ENCODE data around the gene LRP5. TPM values are rescaled to one million over a fixed set of nuclear protein-coding genes. Genes with fewer than 3 reads are reported as not detected.

Gene LRP5
- total RNA-seq, 1 experiment from 2014 or later: 55.2 TPM

DNA sequence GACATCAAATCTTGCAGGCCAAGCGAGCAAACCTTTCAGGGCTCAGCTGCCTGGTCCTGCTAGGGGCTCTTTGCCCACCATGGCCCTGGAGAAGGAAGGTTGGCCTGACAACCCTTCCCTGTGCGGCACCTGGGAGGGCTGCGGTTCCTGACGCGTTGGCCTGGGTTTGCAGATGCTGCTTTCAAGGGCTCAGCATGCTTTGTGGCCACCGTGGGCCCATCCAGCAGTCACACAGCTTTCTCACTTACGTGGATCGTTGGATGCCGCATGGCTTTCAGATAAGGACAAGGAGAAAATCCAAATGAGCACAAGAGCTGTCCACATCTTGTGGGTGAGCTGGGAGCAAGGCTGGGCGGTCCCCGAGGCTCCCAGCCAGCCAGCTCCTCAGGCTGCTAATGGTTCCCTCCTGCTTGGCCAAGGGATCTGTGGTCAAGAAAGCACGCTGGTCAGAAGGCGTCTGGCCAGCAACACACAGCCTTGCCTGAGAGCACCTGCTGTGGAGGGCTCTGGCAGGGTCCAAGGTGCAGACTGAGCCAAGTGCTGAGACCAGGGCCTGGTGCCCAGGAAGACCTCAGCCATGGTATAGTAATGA lies 48.9 kb upstream of the LRP5 start:
- POLR2A ChIA-PET: no interaction called here
- ATAC-seq (no peak), DNase-seq (ENCODE audit: low read depth, low spot score) (no peak)
- Histone ChIP-seq H3K4me2 (ENCODE audit: low read length) (no peak overlapping the region), H3K27ac (ENCODE audit: low read depth, low read length) (no peak overlapping the region), H3K27me3 (ENCODE audit: insufficient read depth, low read length) (no peaks in the 10 kb centered on the region), H2AFZ (ENCODE audit: low read depth, low read length, poor library complexity, severe bottlenecking) (no peak overlapping the region), H3K36me3 (ENCODE audit: control insufficient read depth in 1 of 2, insufficient read depth in 2 of 2, low read length in 2 of 2) (peaks cover 23 to 58% of the 10 kb centered on the region in 2 experiments), H3K4me3 (replicated peaks in 1 of 2; ENCODE audit: low read depth in 1 of 2, low read length in 2 of 2) (no peak overlapping the region), H4K20me1 (ENCODE audit: insufficient read depth) (no peaks in the 10 kb centered on the region), H3K9me2 (ENCODE audit: insufficient read depth) (no peaks in the 10 kb centered on the region), H3K9me3 (ENCODE audit: control insufficient read depth in 1 of 2, insufficient read depth in 1 of 2, low read depth in 1 of 2, low read length in 2 of 2) (no peaks in the 10 kb centered on the region), H3K79me2 (ENCODE audit: insufficient read depth, low read length) (peaks cover 15% of the 10 kb centered on the region), H3K4me1 (ENCODE audit: control insufficient read depth in 1 of 2, insufficient read depth in 2 of 2, low read length in 2 of 2) (no peaks in the 10 kb centered on the region), H3K9ac (ENCODE audit: low read length) (no peak overlapping the region)
- CTCF ChIA-PET: no interaction called here
- BruUV-seq (replicated peaks): no TSS peak
- intact Hi-C loops (cut with micrococcal nuclease): no loop called here
- RAD21 ChIA-PET (ENCODE audit: low non-redundant PET in 1 of 2, low total read pairs in 2 of 2, uncharacterized antibody in 2 of 2, unreplicated experiment in 2 of 2): no interaction called here
- TF ChIP-seq POLR2AphosphoS5 (IDR thresholded peaks at IDR 0.05; ENCODE audit: low read depth, low read length): no peak
- TF ChIP-seq, protein P1, sequence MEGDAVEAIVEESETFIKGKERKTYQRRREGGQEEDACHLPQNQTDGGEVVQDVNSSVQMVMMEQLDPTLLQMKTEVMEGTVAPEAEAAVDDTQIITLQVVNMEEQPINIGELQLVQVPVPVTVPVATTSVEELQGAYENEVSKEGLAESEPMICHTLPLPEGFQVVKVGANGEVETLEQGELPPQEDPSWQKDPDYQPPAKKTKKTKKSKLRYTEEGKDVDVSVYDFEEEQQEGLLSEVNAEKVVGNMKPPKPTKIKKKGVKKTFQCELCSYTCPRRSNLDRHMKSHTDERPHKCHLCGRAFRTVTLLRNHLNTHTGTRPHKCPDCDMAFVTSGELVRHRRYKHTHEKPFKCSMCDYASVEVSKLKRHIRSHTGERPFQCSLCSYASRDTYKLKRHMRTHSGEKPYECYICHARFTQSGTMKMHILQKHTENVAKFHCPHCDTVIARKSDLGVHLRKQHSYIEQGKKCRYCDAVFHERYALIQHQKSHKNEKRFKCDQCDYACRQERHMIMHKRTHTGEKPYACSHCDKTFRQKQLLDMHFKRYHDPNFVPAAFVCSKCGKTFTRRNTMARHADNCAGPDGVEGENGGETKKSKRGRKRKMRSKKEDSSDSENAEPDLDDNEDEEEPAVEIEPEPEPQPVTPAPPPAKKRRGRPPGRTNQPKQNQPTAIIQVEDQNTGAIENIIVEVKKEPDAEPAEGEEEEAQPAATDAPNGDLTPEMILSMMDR (IDR thresholded peaks at IDR 0.05 in 2 of 3, conservative IDR thresholded peaks at IDR 0.05 in 1 of 3; ENCODE audit: borderline replicate concordance in 1 of 3, insufficient read depth in 1 of 3, low read depth in 2 of 3, low read length in 2 of 3): no peak

DNA sequence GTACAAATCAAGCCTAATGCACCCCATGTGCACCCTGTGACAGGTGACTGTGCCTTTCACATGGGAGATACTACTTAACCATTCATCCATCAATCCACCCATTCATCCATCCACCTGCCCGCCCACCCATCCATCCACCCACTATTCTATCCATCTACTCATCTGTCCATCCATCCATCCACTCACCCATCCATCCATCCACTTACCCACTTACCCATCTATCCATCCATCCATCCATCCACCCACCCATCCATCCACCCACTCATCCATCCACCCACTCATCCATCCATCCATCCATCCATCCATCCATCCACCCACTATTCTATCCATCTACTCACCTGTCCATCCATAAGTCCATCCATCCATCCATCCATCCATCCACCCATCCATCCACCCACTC lies 48.1 kb upstream of the LRP5 start:
- H3K79me2 ChIP-seq (ENCODE audit: insufficient read depth, low read length): peaks cover 22% of the 10 kb centered on the region
- H3K9me2 ChIP-seq (ENCODE audit: insufficient read depth): no peaks in the 10 kb centered on the region
- H3K27ac ChIP-seq (ENCODE audit: low read depth, low read length): no peak overlapping the region
- ChIA-PET POLR2A (no interaction called here), CTCF (no interaction called here), RAD21 (ENCODE audit: low non-redundant PET in 1 of 2, low total read pairs in 2 of 2, uncharacterized antibody in 2 of 2, unreplicated experiment in 2 of 2) (no interaction called here)
- no peaks in the 10 kb centered on the region for H3K4me1 ChIP-seq (ENCODE audit: control insufficient read depth in 1 of 2, insufficient read depth in 2 of 2, low read length in 2 of 2)
- intact Hi-C loops (cut with micrococcal nuclease): no loop called here
- H3K36me3 ChIP-seq (ENCODE audit: control insufficient read depth in 1 of 2, insufficient read depth in 2 of 2, low read length in 2 of 2): peaks cover 23 to 58% of the 10 kb centered on the region in 2 experiments
- ATAC-seq: no peak
- no peak overlapping the region for H3K9ac ChIP-seq (ENCODE audit: low read length)
- H3K27me3 ChIP-seq (ENCODE audit: insufficient read depth, low read length): no peaks in the 10 kb centered on the region
- no peak for DNase-seq (ENCODE audit: low read depth, low spot score)
- no TSS peak for BruUV-seq (replicated peaks)
- H2AFZ ChIP-seq (ENCODE audit: low read depth, low read length, poor library complexity, severe bottlenecking): no peak overlapping the region
- H3K4me2 ChIP-seq (ENCODE audit: low read length): no peak overlapping the region
- H3K9me3 ChIP-seq (ENCODE audit: control insufficient read depth in 1 of 2, insufficient read depth in 1 of 2, low read depth in 1 of 2, low read length in 2 of 2): no peaks in the 10 kb centered on the region
- H4K20me1 ChIP-seq (ENCODE audit: insufficient read depth): no peaks in the 10 kb centered on the region
- no peak overlapping the region for H3K4me3 ChIP-seq (replicated peaks in 1 of 2; ENCODE audit: low read depth in 1 of 2, low read length in 2 of 2)
- no peak for TF ChIP-seq EGR1 (IDR thresholded peaks at IDR 0.05; ENCODE audit: low read depth)
- no peak for TF ChIP-seq EZH2phosphoT487 (IDR thresholded peaks at IDR 0.05; ENCODE audit: borderline replicate concordance)
- TF ChIP-seq CEBPB (IDR thresholded peaks at IDR 0.05; ENCODE audit: low read depth): no peak
- no peak for TF ChIP-seq SRF (IDR thresholded peaks at IDR 0.05; ENCODE audit: low read depth)
- TF ChIP-seq, protein P2, sequence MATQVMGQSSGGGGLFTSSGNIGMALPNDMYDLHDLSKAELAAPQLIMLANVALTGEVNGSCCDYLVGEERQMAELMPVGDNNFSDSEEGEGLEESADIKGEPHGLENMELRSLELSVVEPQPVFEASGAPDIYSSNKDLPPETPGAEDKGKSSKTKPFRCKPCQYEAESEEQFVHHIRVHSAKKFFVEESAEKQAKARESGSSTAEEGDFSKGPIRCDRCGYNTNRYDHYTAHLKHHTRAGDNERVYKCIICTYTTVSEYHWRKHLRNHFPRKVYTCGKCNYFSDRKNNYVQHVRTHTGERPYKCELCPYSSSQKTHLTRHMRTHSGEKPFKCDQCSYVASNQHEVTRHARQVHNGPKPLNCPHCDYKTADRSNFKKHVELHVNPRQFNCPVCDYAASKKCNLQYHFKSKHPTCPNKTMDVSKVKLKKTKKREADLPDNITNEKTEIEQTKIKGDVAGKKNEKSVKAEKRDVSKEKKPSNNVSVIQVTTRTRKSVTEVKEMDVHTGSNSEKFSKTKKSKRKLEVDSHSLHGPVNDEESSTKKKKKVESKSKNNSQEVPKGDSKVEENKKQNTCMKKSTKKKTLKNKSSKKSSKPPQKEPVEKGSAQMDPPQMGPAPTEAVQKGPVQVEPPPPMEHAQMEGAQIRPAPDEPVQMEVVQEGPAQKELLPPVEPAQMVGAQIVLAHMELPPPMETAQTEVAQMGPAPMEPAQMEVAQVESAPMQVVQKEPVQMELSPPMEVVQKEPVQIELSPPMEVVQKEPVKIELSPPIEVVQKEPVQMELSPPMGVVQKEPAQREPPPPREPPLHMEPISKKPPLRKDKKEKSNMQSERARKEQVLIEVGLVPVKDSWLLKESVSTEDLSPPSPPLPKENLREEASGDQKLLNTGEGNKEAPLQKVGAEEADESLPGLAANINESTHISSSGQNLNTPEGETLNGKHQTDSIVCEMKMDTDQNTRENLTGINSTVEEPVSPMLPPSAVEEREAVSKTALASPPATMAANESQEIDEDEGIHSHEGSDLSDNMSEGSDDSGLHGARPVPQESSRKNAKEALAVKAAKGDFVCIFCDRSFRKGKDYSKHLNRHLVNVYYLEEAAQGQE (IDR thresholded peaks at IDR 0.05; ENCODE audit: low read depth): no peak
- TF ChIP-seq CBX3 (IDR thresholded peaks at IDR 0.05; ENCODE audit: low read depth): no peak
- no peak for TF ChIP-seq SP1 (IDR thresholded peaks at IDR 0.05; ENCODE audit: low read depth)
- no peak for TF ChIP-seq JUND (IDR thresholded peaks at IDR 0.05)
- no peak for TF ChIP-seq FOSL1 (IDR thresholded peaks at IDR 0.05; ENCODE audit: low read depth)
- TF ChIP-seq EZH2 (IDR thresholded peaks at IDR 0.05): no peak
- TF ChIP-seq POLR2AphosphoS5 (IDR thresholded peaks at IDR 0.05; ENCODE audit: low read depth, low read length): no peak
- no peak for TF ChIP-seq RAD21 (IDR thresholded peaks at IDR 0.05; ENCODE audit: low read depth)
- no peak for TF ChIP-seq ZFX (IDR thresholded peaks at IDR 0.05)
- TF ChIP-seq, protein P3, sequence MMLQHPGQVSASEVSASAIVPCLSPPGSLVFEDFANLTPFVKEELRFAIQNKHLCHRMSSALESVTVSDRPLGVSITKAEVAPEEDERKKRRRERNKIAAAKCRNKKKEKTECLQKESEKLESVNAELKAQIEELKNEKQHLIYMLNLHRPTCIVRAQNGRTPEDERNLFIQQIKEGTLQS (IDR thresholded peaks at IDR 0.05): no peak
- TF ChIP-seq TCF7L2 (IDR thresholded peaks at IDR 0.05; ENCODE audit: borderline replicate concordance, extremely low read depth, insufficient read depth, insufficient read length): no peak
- TF ChIP-seq, protein P4, sequence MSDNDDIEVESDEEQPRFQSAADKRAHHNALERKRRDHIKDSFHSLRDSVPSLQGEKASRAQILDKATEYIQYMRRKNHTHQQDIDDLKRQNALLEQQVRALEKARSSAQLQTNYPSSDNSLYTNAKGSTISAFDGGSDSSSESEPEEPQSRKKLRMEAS (IDR thresholded peaks at IDR 0.05): no peak

Data from HCT116 (cell line).